HG03460 (cell line): Measurements from ENCODE around the gene SMG6.

ENCODE experiments used
- ATAC-seq: cut with Tn5 transposase; IDR thresholded peaks from one replicate; pipeline ENCODE4 v1.9.1; 2021; ENCODE audit not compliant: unreplicated experiment

SMG6 gene

DNA sequence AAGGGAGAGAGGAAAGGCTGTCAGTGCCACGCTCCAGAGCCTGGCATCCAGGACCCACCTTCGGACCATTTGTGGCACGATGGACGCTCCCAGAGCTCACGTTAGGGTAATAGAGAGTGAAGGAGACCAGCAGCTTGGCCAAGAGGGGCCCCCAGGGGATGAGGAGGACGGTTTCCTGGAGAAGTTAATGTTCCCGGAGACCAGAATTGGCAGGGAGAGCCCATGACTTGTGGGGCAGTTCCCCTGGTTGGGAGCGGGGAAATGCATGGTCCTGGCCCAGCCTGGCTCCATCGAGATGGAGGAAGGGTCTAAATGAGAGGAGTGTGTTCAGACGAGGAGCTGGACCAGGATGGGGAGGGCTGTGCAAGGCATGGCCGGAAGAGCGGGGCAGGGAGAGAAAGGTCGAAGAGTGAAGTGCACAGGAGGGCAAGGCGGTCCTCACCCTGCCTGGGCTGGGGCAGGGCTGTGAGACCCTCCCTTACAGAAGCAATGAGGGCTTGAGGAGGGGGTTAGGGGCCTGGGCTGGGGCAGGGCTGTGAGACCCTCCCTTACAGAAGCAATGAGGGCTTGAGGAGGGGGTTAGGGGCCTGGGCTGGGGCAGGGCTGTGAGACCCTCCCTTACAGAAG is 251.5 kb downstream of the SMG6 start:
- ATAC-seq, result no peak

DNA sequence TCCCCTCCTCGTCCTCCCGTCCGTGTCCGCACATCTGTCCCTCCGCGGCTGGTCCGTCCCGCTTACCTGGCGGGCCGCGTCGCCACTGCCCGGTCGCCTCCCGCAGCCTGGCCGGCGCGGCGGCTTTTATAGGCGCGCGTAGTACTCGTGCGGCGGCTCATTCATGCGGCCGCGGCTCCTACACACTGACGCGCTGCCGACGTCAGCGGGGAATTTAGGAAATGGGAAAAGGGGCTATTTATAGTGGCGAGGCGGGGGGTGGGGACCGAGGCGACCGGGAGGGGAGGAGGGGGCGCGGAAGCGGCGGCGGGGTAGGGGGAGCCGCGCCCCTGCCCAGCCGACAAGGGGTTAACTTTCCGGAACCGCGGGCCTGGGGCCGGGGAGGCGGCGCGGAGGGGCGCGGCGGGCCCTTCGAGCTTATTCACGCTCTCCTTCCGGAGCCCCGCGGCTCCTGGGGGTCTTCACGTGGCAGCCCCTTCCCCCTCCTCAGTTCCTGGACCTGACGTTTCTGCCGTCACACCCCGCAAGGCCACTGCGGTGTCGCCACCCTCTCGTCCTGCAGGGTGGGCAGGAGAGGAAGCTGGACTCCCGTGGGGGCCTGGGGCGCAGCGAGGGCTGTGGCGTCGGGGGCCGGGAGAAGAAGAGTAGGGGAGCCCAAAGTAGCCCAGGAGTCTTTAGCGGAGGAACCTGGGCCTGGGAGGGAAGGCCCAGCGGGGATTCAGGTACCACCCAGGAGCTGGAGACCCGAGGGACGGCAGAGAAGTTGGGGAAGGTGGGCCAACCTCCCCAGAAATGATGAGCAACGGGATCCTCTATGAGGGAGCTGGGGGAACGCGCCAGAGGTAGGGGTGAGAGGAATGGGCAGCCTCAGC is 252.3 kb downstream of the SMG6 start:
- ATAC-seq, result no peak

DNA sequence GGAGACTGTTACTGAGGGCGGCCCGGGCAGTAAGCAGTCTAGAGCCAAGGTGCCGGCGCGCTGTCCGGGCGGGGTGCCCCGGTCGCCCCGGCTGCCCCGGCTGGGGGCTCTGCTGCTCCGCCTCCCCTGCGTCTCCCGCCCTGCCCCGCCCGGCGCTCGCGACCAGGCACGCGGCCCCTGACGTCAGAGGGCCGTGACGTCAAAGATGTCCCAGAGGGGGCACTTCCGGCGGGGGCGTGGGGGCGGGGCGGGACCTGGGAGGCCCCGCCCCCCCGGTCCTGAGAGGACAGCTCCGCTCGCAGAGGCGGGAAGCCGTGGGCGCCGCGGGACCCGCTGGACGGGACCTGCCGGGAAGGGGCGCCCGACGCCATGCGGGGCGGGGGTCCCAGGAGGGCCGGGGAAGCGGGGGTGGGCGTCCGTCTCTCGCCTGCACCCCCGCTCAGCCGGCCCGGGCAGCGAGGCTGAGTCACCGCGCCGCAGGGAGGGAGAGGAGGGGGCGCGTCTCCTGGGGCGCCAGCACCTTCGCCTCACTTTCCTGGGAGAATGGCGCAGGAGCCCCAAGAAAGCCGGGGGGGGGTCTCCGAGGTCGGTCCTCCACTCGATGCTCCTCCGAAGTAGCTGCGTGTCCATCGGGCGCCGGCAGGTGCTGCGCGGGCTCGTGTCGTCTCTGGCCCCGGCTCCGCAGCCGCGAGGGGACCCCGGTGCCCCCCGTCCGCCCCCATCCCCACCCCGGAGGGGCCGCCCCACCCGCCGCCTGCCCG is 253.1 kb downstream of the SMG6 start:
- peak; percentile 6 for ATAC-seq

GRCh38 chr17:2049333-2050299 is 254.0 kb downstream of the SMG6 start:
- ATAC-seq, result peak; percentile 55

- no peak for ATAC-seq
These were observed 254.8 kb downstream of the SMG6 start for GRCh38 chr17:2048805-2049204.

GRCh38 chr17:2047590-2047989 is 256.0 kb downstream of the SMG6 start:
- ATAC-seq, result no peak

DNA sequence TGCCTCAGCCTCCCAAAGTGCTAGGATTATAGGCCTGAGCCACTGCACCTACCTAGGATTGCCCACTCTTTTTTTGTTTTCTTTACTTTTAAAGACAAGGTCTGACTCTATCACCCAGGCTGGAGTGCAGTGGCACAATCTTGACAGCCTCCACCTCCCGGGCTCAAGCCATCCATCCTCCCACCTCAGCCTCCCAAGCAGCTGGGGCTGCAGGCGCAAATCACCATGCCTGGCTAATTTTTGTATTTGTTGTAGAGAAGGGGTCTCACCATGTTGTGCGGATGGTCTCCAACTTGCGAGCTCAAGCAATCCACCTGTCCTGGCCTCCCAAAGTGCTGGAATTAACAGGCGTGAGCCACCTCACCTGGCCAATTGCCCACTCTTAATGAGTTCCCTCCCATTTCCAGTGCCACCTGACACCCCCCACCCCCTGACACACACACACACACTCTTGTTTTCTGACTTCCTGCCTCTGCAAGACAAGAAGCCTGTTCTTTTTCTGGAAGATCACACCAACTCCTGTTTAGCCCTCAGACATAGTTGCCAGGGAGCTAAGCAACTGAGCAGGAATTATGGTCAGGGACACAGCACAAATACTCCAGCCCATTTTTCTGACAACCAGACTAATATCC is 259.2 kb downstream of the SMG6 start:
- no peak for ATAC-seq

DNA sequence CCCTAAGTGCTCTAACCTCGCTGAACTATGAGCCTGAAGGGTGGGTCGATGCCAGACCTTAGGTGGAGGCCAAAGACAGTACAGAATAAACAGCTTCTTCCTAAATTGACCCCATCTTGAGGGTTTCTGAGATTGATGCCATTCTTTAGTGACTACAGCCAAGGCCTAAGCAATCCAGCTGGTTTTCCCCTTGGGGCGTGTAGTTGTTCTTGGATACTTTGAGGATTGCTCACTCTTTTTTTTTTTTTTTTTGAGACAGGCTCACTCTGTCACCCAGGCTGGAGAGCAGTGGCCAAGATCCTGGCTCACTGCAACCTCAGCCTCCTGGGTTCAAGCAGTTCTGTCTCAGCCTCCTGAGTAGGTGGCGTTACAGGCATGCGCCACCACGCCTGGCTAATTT is 259.8 kb downstream of the SMG6 start:
- ATAC-seq, result no peak

GRCh38 chr17:2042933-2043332 is 260.7 kb downstream of the SMG6 start:
- no peak for ATAC-seq

DNA sequence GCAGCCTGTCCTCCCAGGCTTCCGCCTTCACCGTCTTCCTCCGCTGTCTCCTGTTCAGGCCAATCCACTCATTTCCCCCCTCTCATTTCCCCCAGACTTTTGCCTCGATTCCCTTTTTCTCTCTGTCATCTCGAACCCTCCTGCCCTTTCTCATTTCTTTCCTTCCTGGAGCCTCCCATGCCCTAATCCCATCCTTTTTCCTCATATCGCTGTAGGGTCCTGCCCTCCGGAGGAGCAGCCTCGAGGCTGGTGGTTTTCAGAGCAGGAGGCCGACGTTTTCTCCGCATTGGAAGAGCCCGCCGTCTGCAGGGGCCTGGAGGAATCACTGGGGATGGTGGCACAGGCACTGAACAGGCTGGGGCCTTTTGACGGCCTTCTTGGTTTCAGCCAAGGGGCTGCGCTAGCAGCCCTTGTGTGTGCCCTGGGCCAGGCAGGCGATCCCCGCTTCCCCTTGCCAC is 261.2 kb downstream of the SMG6 start:
- no peak for ATAC-seq

DNA sequence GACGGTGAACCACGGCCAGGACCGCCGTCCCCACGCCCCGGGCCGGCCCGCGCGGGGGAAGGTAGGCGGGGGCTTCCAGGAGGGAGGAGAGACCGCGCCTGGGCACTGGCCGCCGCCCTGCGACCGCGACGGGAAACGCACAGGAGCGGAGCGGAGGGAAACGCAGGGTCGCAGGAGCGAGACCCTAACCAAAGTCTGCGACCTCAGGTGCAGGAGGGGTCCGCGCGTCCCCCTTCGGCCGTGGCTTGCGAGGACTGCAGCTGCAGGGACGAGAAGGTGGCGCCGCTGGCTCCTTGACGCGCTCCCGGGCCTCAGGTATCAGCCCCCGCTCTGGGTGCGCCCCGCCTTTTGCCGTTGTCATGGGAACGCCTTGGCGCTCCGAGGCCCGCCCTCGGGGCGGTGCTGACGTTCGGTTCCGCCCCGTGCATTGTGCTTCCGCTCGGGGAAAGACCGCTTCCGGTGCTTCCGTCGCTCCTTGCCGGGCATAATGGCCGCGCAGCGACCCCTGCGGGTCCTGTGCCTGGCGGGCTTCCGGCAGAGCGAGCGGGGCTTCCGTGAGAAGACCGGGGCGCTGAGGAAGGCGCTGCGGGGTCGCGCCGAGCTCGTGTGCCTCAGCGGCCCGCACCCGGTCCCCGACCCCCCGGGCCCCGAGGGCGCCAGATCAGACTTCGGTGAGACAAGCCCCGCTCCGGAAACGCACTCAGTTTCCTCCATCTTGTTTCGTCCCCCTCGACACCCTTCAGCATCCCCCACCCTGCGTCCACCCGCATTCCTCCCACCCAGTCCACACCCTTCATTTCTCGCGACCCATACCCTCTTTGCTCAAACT is 261.8 kb downstream of the SMG6 start, which contains the start of gene OVCA2:
Gene OVCA2 (plus strand): TSS at position 462 of the 829 bp plus-strand sequence. CDS start 26 bp downstream, at position 488.
- peak; percentile 88 for ATAC-seq

- no peak for ATAC-seq
These were observed 262.5 kb downstream of the SMG6 start for GRCh38 chr17:2040942-2041560.

DNA sequence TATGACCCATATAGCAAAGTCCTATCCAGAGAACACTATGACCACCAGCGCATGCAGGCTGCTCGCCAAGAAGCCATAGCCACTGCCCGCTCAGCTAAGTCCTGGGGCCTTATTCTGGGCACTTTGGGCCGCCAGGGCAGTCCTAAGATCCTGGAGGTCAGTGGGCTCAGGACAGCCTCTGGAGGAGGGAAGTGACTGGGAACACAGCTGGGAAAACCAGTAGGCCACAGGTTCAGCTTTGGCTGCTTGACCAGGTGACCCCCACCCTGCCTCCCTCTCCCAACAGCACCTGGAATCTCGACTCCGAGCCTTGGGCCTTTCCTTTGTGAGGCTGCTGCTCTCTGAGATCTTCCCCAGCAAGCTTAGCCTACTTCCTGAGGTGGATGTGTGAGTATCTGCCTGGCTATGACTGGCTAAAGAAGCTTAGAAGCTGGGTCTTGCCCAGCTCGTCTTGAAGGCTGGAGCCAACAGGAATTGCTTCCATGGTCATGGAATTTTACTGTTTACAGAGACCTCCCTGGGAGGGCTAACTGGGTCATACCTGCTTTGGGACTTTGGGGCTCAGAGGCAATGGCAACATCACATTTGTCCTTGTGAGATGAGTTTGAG is 263.3 kb downstream of the SMG6 start:
- no peak for ATAC-seq

GRCh38 chr17:2037155-2037554 is 266.4 kb downstream of the SMG6 start:
- ATAC-seq, result no peak

DNA sequence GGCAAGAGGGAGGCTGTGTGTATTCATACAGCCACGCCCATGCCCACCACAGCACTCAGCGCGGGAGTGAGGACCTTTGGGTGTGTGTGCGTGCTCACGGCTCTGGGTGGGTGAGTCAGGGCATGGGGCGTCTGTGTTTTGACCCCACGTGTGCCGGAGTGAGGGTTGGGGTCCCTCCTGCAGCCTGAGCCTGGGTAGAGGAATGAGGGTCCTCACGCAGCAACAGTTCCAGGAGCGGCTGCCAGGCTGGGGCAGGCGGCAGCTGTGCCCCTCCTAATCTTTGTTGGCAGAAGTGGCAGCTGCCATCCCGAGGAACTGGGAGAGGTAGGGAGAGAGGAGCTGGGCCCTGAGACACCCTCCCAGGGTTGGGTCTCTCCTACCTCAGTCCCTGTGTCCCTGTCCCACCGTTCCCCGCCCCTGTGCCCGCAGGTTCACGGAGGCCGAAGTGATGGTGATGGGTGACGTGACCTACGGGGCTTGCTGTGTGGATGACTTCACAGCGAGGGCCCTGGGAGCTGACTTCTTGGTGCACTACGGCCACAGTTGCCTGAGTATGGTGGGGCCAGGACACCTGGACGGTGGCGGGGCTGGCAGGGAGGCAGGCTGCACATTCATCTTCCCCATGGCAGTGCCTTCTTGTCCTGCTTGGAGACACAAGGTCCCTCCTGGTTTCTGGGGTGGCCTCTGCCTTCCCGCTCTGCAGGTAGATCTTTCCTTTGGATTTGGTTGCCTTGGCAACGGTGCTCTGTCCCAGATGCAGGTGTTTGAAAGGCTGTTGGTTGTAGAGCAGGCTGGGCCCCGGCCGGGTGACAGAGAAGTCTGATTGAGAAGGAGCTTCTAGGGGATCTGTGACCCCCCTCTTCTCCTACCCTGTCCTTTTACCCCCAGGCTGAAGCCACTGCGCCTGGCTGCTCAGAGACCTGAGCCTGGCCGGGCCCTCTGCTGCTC is 267.8 kb downstream of the SMG6 start:
- no peak for ATAC-seq

DNA sequence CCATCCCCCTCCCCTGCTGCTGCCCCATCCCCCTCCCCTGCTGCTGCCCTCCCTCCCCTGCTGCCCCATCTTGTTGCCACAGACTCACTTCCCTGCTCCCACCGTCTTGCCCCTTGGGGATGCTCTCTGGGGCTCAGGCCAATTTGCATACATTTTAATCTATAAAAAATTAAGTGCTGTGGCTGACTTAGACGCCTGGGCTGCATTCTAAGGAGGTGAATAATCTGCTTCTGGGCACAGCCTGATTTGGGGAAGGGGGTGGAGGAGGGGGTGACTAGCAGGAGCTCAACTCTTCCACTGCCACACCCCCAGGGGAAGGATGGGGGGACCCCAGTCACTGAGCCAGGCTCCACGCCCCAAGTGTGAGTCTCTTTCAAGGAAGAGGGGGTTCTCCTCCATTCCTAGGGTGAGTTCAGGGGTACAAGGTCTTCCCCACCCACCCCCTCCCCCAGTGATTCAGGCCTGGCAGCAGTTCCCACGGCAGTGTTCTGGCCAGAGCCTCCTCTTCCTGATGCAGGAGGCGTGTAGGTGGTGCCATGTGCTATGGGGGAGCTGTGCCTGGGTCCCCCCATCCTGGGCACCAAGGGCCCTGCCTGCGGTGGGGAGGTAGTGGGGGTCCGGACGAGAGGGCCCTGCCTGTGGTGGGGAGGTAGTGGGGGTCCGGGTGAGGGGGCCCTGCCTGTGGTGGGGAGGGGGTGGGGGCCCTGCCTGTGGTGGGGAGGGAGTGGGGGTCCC is 268.6 kb downstream of the SMG6 start:
- no peak for ATAC-seq
